Fibroblast of lung (primary cell): Measurements from ENCODE around the gene SF3B5.

Experiments
- EZH2 ChIP-seq: IDR thresholded peaks from 2 replicates; pipeline ENCODE4 v1.5.1; 2012; ENCODE audit warnings: low read length, control low read depth, mild to moderate bottlenecking; ENCODE audit errors: missing control alignments
- TF ChIP-seq, protein P1 (sequence below), 2 donors: IDR thresholded peaks in 1 of 2; conservative IDR thresholded peaks in 1 of 2; 1 replicate in 1 of 2; 2 replicates in 1 of 2; pipeline ENCODE4 v1.5.1; 2011 to 2012; ENCODE audit warnings: low read length in 2 of 2, control low read depth in 1 of 2, inconsistent platforms in 1 of 2, low read depth in 1 of 2, mild to moderate bottlenecking in 1 of 2

GRCh38 chr6:144133225-144133821 lies 38.0 kb upstream of the SF3B5 start:
- TF ChIP-seq, protein P1, sequence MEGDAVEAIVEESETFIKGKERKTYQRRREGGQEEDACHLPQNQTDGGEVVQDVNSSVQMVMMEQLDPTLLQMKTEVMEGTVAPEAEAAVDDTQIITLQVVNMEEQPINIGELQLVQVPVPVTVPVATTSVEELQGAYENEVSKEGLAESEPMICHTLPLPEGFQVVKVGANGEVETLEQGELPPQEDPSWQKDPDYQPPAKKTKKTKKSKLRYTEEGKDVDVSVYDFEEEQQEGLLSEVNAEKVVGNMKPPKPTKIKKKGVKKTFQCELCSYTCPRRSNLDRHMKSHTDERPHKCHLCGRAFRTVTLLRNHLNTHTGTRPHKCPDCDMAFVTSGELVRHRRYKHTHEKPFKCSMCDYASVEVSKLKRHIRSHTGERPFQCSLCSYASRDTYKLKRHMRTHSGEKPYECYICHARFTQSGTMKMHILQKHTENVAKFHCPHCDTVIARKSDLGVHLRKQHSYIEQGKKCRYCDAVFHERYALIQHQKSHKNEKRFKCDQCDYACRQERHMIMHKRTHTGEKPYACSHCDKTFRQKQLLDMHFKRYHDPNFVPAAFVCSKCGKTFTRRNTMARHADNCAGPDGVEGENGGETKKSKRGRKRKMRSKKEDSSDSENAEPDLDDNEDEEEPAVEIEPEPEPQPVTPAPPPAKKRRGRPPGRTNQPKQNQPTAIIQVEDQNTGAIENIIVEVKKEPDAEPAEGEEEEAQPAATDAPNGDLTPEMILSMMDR (conservative IDR thresholded peaks at IDR 0.05 in 1 of 2, IDR thresholded peaks at IDR 0.05 in 1 of 2; ENCODE audit: low read depth in 1 of 2, low read length in 2 of 2) = no peak
- no peak for TF ChIP-seq EZH2
